Progenitor cell of endocrine pancreas (in vitro differentiated cells): Measurements from ENCODE around the gene ELK1. TPM values are rescaled to one million over a fixed set of nuclear protein-coding genes. Genes with fewer than 3 reads are reported as not detected.
"Not testable (repeated sequence)": the region's sequence is repeated elsewhere in the genome, so short reads cannot be mapped to it uniquely, and the experiment has no call there.

ENCODE experiments used
- DNase-seq: peaks from one replicate; pipeline ENCODE4 v3.0.0; 2021; ENCODE audit warnings: low spot score; ENCODE audit not compliant: unreplicated experiment
- H3K27ac Mint-ChIP-seq: 2 replicates; pipeline ENCODE4 v1.8.0; 2021; ENCODE audit warnings: mild to moderate bottlenecking, moderate library complexity, mixed read lengths
- H3K27me3 Mint-ChIP-seq: 2 replicates; pipeline ENCODE4 v1.8.0; 2021; ENCODE audit warnings: mixed read lengths
- H3K36me3 Mint-ChIP-seq: 2 replicates; pipeline ENCODE4 v1.8.0; 2022; ENCODE audit warnings: mixed read lengths; ENCODE audit not compliant: insufficient read depth
- H3K4me1 Mint-ChIP-seq: 2 replicates; pipeline ENCODE4 v1.8.0; 2021; ENCODE audit warnings: low read depth, mixed read lengths
- H3K4me3 Mint-ChIP-seq: 2 replicates; pipeline ENCODE4 v1.8.0; 2021; ENCODE audit warnings: low read depth, mild to moderate bottlenecking, moderate library complexity, mixed read lengths
- H3K9me3 Mint-ChIP-seq: 2 replicates; pipeline ENCODE4 v1.8.0; 2021; ENCODE audit warnings: low read depth, mixed read lengths
- total RNA-seq: library from RNA; stranded (reverse); gene quantifications from 2 replicates; pipeline ENCODE4 v1.2.1, GENCODE V29; 2021
- TF ChIP-seq, protein P1 (sequence below): fragments of 200-600 bp; sonication (generic); IDR thresholded peaks from one replicate; pipeline ENCODE4 v1.5.0; 2021; ENCODE audit warnings: antibody characterized with exemption, mild to moderate bottlenecking; ENCODE audit not compliant: unreplicated experiment

ELK1 gene
- total RNA-seq, 1 donor from 2014 or later = 24.7 TPM

DNA sequence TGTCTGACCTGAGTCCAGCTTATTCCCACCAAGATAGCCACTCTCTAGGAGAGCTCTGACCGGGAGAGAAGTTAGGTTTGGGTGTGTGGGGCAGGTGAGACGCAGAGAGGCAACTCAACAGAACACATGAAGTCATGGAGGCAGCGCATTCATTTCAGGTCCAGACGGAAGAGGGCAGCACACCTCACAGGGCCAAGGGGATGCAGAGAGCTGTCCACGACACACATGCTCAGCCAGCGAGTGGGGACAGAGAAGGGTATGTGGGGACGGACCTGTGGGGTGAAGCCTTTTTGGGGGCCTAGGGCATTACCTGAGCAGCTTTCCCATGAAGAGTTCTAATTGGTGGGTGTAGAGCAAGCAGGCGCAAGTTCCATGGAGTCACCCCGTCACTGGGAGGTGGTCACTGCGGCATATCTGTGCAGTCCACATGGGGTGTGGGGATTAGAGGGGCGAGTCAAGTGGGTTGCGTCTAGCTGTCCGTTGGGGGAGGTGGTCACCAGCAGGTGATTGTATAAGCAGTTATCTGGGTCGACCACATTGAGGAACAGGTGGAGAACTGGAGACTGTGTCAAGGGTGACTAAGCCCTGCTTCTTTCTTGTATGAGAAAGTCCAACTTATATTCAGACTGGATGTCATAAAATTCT lies 32.9 kb upstream of the ELK1 start:
- H3K4me3 Mint-ChIP-seq = no peak overlapping the region
- no peak overlapping the region for H3K27ac Mint-ChIP-seq
- no peaks in the 10 kb centered on the region for H3K36me3 Mint-ChIP-seq
- no peak for DNase-seq
- peaks cover 6% of the 10 kb centered on the region for H3K9me3 Mint-ChIP-seq
- no peaks in the 10 kb centered on the region for H3K4me1 Mint-ChIP-seq
- peaks cover 3% of the 10 kb centered on the region for H3K27me3 Mint-ChIP-seq
- TF ChIP-seq, protein P1, sequence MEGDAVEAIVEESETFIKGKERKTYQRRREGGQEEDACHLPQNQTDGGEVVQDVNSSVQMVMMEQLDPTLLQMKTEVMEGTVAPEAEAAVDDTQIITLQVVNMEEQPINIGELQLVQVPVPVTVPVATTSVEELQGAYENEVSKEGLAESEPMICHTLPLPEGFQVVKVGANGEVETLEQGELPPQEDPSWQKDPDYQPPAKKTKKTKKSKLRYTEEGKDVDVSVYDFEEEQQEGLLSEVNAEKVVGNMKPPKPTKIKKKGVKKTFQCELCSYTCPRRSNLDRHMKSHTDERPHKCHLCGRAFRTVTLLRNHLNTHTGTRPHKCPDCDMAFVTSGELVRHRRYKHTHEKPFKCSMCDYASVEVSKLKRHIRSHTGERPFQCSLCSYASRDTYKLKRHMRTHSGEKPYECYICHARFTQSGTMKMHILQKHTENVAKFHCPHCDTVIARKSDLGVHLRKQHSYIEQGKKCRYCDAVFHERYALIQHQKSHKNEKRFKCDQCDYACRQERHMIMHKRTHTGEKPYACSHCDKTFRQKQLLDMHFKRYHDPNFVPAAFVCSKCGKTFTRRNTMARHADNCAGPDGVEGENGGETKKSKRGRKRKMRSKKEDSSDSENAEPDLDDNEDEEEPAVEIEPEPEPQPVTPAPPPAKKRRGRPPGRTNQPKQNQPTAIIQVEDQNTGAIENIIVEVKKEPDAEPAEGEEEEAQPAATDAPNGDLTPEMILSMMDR = no peak

DNA sequence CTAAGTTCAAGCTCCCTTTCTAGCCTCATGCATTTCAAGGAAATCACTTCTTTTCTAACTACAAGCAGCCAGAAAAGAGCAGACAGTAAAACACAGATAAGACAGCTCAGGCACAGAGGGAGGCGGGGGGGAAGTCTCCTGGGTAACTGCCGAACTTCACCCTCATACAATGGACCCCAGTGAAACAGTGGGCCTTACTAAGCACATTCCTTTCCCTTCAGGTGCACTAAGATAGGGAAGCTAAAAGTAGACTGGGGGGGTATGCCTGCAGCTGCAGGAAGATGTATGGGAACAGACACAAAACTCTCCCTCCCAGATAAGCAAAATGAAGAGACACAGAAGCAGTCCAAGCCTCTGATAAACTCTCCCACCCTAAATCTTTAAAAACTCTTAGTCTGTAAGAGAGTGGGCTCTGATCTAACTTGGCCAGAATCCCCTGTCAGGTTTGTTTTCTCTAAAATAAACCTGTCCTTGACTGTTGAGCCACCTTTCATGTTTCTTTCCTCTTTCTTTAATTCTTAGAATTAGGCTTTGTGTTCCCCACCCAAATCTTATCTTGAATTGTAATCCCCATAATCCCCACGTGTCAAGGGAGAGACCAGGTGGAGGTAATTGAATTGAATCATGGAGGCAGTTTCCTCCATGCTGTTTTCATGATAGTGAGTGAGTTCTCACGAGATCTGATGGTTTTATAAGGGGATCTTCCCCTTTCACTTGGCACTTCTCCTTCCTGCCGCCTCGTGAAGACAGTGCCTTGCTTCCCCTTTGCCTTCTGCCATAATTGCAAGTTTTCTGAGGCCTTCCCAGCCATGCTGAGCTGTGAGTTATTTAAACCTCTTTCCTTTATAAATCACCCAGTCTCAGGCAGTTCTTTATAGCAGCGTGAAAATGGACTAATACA lies 25.8 kb upstream of the ELK1 start:
- peaks cover 11% of the 10 kb centered on the region for H3K9me3 Mint-ChIP-seq
- not testable (repeated sequence) for DNase-seq, H3K36me3 Mint-ChIP-seq, H3K27ac Mint-ChIP-seq, H3K27me3 Mint-ChIP-seq, H3K4me3 Mint-ChIP-seq, H3K4me1 Mint-ChIP-seq

DNA sequence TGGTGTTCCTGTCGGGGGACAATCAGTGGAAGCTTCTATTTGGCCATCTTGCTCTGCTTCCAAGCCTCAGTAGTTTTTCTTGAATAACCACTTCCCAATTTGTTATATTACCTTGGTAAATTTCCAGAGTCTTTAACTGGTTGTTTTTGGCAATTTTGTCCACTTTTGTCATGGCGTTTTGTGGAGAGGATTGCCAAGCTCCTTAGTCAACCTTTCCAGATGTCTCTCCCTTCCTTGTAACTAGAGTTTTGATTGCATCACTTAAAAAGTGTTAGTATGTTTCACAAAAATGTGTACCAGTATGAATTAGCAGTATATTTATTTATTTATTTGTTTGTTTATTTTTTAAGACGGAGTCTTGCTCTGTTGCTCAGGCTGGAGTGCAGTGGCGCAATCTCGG lies 24.4 kb upstream of the ELK1 start:
- H3K9me3 Mint-ChIP-seq = peaks cover 14% of the 10 kb centered on the region
- no peaks in the 10 kb centered on the region for H3K4me1 Mint-ChIP-seq

DNA sequence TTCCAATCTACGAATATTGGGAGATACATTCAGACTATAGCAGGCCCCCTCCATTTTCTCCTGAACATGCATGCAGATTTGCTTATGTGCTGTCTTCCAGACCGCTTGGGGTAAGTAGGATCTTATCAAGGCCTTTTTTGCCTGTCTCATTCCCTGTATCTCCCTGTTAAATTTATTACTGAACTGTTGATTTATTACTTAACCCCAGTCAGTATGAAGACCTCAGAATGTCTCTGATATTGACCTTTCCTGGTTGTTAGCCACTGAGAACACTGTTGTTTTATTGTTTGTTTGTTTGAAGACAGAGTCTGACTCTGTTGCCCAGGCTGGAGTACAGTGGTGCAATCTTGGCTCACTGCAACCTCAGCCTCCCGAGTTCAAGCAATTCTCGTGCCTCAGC lies 15.4 kb upstream of the ELK1 start:
- H3K9me3 Mint-ChIP-seq = peaks cover 14% of the 10 kb centered on the region
- DNase-seq, H3K27me3 Mint-ChIP-seq, H3K4me1 Mint-ChIP-seq, H3K4me3 Mint-ChIP-seq, H3K27ac Mint-ChIP-seq, H3K36me3 Mint-ChIP-seq: not testable (repeated sequence)

More for the DNA sequence above, 24.4 kb upstream of the ELK1 start:
- Mint-ChIP-seq H3K27me3 (no peaks in the 10 kb centered on the region), H3K27ac (no peak overlapping the region), H3K4me3 (no peak overlapping the region), H3K36me3 (peaks cover 1% of the 10 kb centered on the region)
- DNase-seq = no peak
- TF ChIP-seq, protein P1 = no peak

DNA sequence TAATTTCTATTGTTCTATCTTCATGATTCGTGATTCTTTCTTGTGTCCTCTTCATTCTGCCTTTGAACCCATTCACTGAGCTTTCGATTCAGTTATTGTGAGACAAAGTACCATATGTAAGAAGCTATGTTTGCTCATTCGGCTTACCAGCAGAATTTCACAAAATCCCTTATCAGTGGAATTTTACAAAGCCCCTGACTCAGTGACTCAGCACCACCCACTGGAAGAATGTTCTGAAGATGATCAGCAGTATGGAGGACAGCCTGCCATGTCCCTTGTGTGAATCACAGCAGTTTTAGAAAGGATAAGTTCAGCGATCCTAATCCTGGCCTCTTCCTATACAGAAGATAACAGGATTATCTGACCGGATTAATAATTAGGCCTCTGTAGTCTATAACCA lies 14.4 kb upstream of the ELK1 start:
- Mint-ChIP-seq H3K9me3 (peaks cover 14% of the 10 kb centered on the region), H3K27ac (no peak overlapping the region), H3K4me3 (no peak overlapping the region), H3K27me3 (no peaks in the 10 kb centered on the region), H3K36me3 (no peaks in the 10 kb centered on the region), H3K4me1 (no peaks in the 10 kb centered on the region)
- no peak for DNase-seq
- TF ChIP-seq, protein P1 = no peak

DNA sequence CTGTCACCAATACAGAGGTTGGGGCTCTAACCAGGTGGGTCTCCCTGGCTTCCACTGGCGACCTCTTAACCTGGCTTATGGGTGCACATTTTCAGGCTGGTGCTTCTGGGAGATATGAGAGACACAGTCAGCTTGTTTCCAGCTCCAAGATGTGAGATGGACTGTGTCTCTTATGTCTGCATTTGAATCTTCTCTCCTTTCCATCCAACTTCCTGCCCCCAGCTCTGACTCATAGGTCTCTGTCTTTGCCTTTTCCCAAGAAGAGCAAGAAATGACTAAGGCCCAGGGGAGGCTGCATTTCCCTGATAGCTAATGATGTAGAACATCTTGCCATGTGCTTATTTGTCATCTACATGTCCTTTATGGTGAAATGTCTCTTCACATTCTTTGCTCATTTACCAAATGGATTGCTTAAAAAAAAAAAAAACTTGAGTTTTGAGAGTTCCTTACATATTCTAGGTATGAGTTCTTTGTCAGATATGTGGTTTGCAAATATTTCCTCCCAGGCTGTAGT lies 11.8 kb upstream of the ELK1 start:
- H3K36me3 Mint-ChIP-seq = no peaks in the 10 kb centered on the region
- no peaks in the 10 kb centered on the region for H3K4me1 Mint-ChIP-seq
- TF ChIP-seq, protein P1 = no peak
- H3K4me3 Mint-ChIP-seq = no peak overlapping the region
- no peak for DNase-seq
- H3K9me3 Mint-ChIP-seq = peaks cover 25% of the 10 kb centered on the region
- H3K27ac Mint-ChIP-seq = no peak overlapping the region
- no peaks in the 10 kb centered on the region for H3K27me3 Mint-ChIP-seq
